22Rv1 (cell line): ENCODE measurements around the gene KIF22.
"Not testable (repeated sequence)": the region's sequence is repeated elsewhere in the genome, so short reads cannot be mapped to it uniquely, and the experiment has no call there.

Experiments
- H3K27ac ChIP-seq: fragments of 450-650 bp; 2 replicates; pipeline ENCODE4 v1.5.1; 2017
- CTCF ChIP-seq: fragments of 450-650 bp; IDR thresholded peaks from 2 replicates; pipeline ENCODE4 v1.5.1; 2017; ENCODE audit warnings: mild to moderate bottlenecking
- ZFX ChIP-seq: fragments of 450-650 bp; IDR thresholded peaks from 2 replicates; pipeline ENCODE4 v1.6.1; 2017; ENCODE audit warnings: antibody characterized with exemption, borderline replicate concordance

KIF22 gene

GRCh38 chr16:29820730-29821642 is 30.4 kb downstream of the KIF22 start:
- H3K27ac ChIP-seq = peak overlapping the region; percentile 100

DNA sequence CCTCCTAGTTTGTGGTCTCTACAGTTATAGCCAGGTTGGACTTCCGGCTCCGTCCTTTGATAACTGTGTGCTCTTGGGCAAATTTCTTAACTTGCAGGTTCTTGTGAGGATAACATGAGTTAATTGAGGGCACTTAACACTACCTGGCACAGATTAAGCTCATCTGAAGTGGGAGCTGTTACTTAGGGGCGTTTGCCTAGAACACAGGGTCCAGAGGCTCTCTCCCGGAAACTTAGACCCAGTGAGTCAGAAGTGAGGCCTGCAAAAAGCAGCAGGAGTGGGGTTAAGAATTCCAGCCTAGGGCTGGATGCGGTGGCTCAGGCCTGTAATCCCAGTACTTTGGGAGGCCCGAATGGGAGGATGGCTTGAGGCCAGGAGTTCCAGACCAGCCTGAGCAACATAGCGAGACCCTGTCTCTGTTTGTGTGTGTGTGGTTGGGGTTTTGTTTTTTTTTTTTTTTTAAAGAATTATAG is 31.1 kb downstream of the KIF22 start:
- peak overlapping the region; percentile 100 for H3K27ac ChIP-seq
- TF ChIP-seq ZFX = no peak
- TF ChIP-seq CTCF = no peak

More at GRCh38 chr16:29820730-29821642, 30.4 kb downstream of the KIF22 start:
- TF ChIP-seq ZFX (no peak), CTCF (no peak)

- H3K27ac ChIP-seq = peak overlapping the region; percentile 38; the same call in 1 of the 2 replicates
- no peak for TF ChIP-seq ZFX
- no peak for TF ChIP-seq CTCF
Observed at GRCh38 chr16:29824589-29825144, 34.1 kb downstream of the KIF22 start.

- peak overlapping the region; percentile 38 for H3K27ac ChIP-seq
- no peak for TF ChIP-seq CTCF
- no peak for TF ChIP-seq ZFX
Observed at GRCh38 chr16:29825145-29826044, 34.8 kb downstream of the KIF22 start.

- no peak for TF ChIP-seq ZFX
- H3K27ac ChIP-seq = peak overlapping the region; percentile 38
Observed at GRCh38 chr16:29826342-29826695, 35.8 kb downstream of the KIF22 start.

- TF ChIP-seq CTCF (no peak), ZFX (no peak)
- H3K27ac ChIP-seq = peak overlapping the region; percentile 95
Observed at GRCh38 chr16:29830774-29831173, 40.2 kb downstream of the KIF22 start.

DNA sequence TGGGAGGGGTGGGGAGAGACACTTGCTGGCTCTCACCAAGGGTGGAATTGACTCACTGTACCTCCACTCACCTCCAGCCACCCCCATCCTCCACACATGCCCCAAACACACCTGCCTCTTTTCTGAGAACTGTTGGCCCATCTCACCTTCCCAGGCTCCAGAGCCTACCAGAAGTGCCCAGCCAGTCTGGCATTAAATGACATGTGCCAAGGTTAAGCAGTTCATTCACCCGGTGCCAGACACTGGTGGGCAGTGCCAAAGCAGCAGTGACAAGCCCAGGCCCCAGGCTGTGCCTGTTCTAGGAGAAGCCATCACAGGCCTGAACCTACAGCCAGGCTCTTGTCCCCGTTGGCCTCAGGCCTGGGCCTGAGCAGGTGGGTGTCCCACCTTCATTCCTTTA is 40.9 kb downstream of the KIF22 start:
- peak overlapping the region; percentile 95 for H3K27ac ChIP-seq
- TF ChIP-seq ZFX (no peak), CTCF (no peak)

GRCh38 chr16:29833219-29833618 is 42.7 kb downstream of the KIF22 start:
- not testable (repeated sequence) for H3K27ac ChIP-seq
